ENCODE results near the gene SNX12.

DNA sequence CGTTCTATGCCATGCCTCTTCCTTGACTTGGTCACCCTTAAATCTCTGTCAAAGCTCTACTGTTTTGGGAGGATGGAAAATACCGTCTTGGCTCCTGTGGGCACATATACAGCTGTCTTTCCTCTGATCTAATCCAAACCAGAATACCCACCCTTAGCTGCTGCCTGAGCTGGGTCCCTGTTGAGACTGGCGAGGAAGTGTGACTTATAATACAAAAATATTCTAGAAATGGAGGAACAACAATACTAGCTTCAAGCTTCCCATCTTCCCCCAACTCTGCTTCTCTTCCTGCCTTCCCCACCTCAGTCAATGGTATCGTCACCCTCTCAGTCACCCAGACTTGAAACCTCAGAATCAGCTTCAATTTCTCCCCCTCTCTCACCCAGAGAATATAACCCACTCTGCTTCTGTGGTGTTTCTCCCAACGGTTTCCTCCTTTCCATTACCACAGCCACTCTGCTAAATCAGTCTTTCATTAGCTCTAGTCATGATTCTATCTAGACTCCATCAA, 43.8 kb upstream of the SNX12 start:
- TF ChIP-seq, protein P1, sequence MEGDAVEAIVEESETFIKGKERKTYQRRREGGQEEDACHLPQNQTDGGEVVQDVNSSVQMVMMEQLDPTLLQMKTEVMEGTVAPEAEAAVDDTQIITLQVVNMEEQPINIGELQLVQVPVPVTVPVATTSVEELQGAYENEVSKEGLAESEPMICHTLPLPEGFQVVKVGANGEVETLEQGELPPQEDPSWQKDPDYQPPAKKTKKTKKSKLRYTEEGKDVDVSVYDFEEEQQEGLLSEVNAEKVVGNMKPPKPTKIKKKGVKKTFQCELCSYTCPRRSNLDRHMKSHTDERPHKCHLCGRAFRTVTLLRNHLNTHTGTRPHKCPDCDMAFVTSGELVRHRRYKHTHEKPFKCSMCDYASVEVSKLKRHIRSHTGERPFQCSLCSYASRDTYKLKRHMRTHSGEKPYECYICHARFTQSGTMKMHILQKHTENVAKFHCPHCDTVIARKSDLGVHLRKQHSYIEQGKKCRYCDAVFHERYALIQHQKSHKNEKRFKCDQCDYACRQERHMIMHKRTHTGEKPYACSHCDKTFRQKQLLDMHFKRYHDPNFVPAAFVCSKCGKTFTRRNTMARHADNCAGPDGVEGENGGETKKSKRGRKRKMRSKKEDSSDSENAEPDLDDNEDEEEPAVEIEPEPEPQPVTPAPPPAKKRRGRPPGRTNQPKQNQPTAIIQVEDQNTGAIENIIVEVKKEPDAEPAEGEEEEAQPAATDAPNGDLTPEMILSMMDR (IDR thresholded peaks at IDR 0.05): no peak
- TF ChIP-seq POLR2AphosphoS5 (IDR thresholded peaks at IDR 0.05) (no peak), POLR2A (IDR thresholded peaks at IDR 0.05) (no peak)
